HG03558 (cell line): ENCODE measurements around the gene ASB18.
"Not testable (repeated sequence)": the region's sequence is repeated elsewhere in the genome, so short reads cannot be mapped to it uniquely, and the experiment has no call there.

ENCODE experiments used
- ATAC-seq: cut with Tn5 transposase; IDR thresholded peaks from one replicate; pipeline ENCODE4 v1.9.1; 2021; ENCODE audit warnings: moderate number of reproducible peaks; ENCODE audit not compliant: unreplicated experiment; ENCODE audit errors: extremely low read depth

Gene ASB18

DNA sequence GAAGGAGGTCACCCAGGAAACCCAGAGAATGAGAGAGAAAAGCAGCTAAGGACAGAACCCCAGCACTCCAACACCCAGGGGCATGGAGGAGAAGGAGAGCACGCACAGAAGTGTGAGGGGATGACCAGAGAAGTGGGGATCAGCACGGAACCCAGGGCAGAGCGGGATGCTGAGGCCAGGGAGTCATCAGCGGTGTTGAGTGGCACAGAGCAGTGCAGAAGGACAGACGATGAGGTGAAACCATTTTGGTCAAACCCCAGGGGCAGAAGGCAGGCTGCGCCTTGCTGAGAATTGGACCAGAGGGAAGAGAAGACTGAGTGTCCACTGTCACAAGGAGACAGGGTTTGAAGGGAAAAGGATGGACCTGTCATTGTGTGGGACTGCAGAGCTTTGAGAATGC lies 23.4 kb upstream of the ASB18 start:
- ATAC-seq, result no peak

- ATAC-seq, result no peak
These were observed 22.8 kb upstream of the ASB18 start for GRCh38 chr2:236286873-236287545.

DNA sequence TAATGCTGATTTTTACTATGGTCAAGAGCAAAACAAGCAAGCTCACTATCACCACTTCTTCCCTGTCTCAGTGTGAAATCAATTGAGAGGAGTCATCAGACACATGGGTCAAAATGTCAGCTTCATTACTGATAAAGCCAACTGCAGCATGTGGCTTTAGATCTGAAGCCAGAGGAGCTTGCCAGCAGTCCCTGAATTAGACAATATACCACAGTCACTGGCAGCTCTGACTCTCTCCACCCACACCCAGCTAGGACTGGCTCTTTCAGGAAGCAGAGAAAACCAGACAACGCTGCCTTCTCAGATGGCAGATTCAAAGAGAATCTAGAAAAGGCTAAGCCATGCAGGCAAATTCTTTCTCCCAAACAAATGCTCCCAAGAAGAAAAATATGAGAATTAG lies 20.0 kb upstream of the ASB18 start:
- ATAC-seq, result no peak

GRCh38 chr2:236282406-236282805 lies 18.2 kb upstream of the ASB18 start:
- no peak for ATAC-seq

DNA sequence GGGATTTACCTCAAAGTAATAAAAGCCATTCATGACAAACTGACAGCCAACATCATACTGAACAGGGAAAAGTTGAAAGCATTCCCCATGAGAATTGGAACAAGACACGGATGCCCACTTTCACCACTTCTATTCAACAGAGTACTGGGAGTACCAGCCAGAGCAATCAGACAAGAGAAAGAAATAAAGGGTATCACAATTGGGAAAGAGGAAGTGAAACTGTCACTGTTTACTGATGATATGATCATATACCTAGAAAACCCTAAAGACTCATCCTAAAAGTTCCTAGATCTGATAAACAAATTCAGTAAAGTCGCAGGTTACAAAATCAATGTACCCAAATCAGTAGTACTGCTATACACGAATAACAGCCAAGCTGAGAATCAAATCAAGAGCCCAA lies 17.2 kb upstream of the ASB18 start:
- ATAC-seq, result no peak

DNA sequence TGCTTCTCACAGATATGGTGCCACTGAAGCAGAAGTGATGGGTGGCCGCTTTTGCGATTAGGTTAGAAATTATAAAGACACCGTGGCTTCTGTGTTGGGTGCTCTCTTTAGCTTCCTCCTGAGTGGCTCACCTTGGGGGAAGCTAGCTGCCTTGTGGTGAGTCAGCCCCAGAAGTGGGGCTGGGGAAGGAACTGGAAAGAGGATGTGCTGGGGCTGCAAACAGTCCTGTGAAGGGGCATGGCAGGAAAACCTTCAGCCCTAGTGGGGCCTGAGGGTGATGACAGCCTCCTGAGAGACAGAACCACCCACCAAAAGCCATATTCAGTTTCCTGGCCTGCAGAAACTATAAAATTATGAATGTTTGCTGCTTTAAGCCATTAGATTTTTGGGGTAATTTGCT lies 8.9 kb upstream of the ASB18 start:
- no peak for ATAC-seq

GRCh38 chr2:236271851-236272250 lies 7.6 kb upstream of the ASB18 start:
- ATAC-seq, result no peak

GRCh38 chr2:236269876-236270275 lies 5.7 kb upstream of the ASB18 start:
- ATAC-seq, result not testable (repeated sequence)

- ATAC-seq, result no peak
These were observed 1.5 kb upstream of the ASB18 start for GRCh38 chr2:236265675-236266074.

GRCh38 chr2:236262238-236262637 lies 2.0 kb downstream of the ASB18 start:
- ATAC-seq, result no peak

GRCh38 chr2:236261452-236261851 lies 2.8 kb downstream of the ASB18 start:
- no peak for ATAC-seq

DNA sequence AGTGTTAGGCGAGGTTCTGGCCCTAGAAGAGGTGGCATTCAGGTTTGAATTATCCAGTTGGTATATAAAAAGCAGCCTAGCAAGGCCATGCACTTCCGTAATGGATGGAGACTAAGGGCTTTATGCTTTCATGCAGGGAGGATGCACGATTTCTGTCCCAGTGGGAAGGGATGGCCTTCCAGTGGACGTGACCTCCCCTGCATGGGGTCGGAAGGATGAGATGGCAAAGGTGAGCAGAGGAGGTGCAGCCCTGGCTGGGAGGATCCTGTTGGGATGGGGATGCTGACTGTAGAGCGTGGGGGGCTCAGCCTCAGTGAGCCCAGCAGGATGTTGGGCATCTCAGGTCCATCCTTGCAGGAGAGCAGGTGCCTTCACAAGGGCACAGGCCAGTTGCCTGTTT lies 4.8 kb downstream of the ASB18 start:
- ATAC-seq, result no peak

- ATAC-seq, result no peak
These were observed 6.6 kb downstream of the ASB18 start for GRCh38 chr2:236257575-236257974.

GRCh38 chr2:236257136-236257535 lies 7.1 kb downstream of the ASB18 start:
- no peak for ATAC-seq

GRCh38 chr2:236256366-236256985 lies 7.7 kb downstream of the ASB18 start:
- ATAC-seq, result no peak

DNA sequence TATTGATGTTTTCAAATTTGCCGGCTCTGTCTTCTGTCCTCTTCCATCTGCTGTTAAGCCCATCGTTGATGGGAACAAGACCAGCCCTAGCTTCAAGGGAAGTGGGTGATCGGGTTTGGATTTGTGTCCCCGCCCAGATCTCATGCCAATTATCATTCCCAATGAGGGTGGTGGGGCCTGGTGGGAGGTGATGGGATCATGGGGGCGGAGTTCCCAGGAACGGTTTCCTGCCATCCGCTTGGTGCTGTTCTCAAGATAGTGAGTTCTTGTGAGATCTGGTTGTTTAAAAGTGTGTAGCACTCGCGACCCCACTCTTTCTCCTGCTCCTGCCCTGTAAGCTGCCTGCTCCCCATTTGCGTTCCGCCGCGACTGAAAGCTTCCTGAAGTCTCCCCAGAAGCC lies 9.5 kb downstream of the ASB18 start:
- ATAC-seq, result no peak

DNA sequence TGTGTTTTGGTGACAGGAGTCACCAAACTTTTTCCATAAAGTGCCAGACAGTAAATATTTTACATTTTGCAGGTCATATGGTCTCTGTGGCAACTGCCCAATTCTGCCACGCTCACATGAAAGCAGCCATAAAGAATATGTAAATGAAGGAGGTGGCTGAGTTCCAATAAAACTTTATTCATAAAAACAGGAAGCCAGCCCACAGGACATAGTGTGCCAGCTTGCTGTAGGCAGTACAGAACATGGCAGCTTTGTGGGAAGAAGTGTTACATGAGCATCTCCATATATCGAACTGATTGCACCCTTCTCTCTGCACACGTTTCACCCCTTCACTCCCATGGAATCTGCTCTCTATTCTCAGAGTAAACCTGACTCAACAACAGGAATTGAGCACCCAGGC lies 10.2 kb downstream of the ASB18 start:
- ATAC-seq, result no peak

GRCh38 chr2:236252602-236253001 lies 11.6 kb downstream of the ASB18 start:
- ATAC-seq, result no peak

GRCh38 chr2:236250909-236251579 lies 13.2 kb downstream of the ASB18 start:
- ATAC-seq, result no peak

DNA sequence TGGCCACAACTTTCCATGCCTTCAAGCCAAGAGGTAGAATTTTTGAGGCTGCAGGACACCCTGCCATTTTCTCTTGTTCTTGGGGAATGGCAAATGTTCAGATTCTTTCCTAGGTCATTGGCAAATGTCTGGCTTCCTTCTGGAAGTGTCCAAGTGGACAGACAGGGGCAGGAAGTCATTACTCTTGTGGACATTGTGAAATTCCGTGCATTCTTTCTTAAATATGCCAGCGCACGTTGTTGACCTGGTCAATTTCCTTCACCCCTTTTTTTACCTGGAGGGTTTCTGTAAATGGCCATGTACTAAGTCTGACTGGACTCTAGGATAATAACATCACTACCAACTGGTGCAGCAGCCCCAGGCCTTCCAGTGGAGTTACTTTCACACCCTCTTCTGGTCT lies 13.9 kb downstream of the ASB18 start:
- no peak for ATAC-seq

DNA sequence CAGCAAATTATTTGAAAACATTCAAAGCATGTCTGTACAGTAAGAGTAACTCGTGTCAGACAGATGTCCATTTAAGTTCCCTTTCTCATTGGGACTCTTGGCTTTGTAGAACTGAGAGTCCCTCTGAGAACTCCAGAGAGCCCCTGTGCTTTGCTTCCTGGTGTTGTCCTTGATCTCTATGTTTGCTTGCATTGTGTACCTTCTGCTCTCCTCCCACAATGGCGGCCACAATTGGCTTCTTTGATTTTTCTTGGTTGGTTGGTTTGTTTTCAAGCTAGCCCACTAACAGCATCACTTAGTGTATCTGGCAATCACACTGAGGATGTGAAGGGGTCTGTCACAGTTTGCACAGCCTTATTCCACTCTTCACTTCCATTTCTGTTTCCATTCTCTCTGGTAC lies 15.1 kb downstream of the ASB18 start:
- ATAC-seq, result no peak
